Chondrocyte (in vitro differentiated cells): ENCODE data around the gene TMUB2. TPM values are rescaled to one million over a fixed set of nuclear protein-coding genes. Genes with fewer than 3 reads are reported as not detected.
A peak's percentile ranks its signal among the peaks of the same experiment; 100 is the strongest.

Experiments used
- DNase-seq: peaks from one replicate; pipeline ENCODE4 v3.0.0; 2021; ENCODE audit warnings: mixed read lengths, low spot score
- H3K27ac Mint-ChIP-seq: one replicate; pipeline ENCODE4 v1.8.0; 2021; ENCODE audit warnings: mild to moderate bottlenecking, moderate library complexity, mixed read lengths; ENCODE audit not compliant: unreplicated experiment
- H3K27me3 Mint-ChIP-seq: 2 replicates; pipeline ENCODE4 v1.8.0; 2021; ENCODE audit warnings: low read depth, mixed read lengths
- H3K36me3 Mint-ChIP-seq: 2 replicates; pipeline ENCODE4 v1.8.0; 2021; ENCODE audit warnings: low read depth, mixed read lengths
- H3K4me1 Mint-ChIP-seq: 2 replicates; pipeline ENCODE4 v1.8.0; 2021; ENCODE audit warnings: low read depth, mild to moderate bottlenecking, mixed read lengths
- H3K4me3 Mint-ChIP-seq: one replicate; pipeline ENCODE4 v1.8.0; 2021; ENCODE audit warnings: mild to moderate bottlenecking, moderate library complexity, mixed read lengths; ENCODE audit not compliant: unreplicated experiment
- H3K9me3 Mint-ChIP-seq: 2 replicates; pipeline ENCODE4 v1.8.0; 2021; ENCODE audit warnings: low read depth, mixed read lengths
- CTCF ChIP-seq: fragments of 200-600 bp; sonication (generic); IDR thresholded peaks from 2 replicates; pipeline ENCODE4 v1.5.0; 2021; ENCODE audit warnings: antibody characterized with exemption, mild to moderate bottlenecking, moderate library complexity
- total RNA-seq: library from RNA; stranded (reverse); gene quantifications from 3 replicates; pipeline ENCODE4 v1.2.1, GENCODE V29; 2021

TMUB2 gene
- total RNA-seq, 1 donor from 2014 or later = 34.8 TPM

- Mint-ChIP-seq H3K4me3 (no peak overlapping the region), H3K9me3 (no peaks in the 10 kb centered on the region), H3K27me3 (no peaks in the 10 kb centered on the region), H3K27ac (peak overlapping the region; percentile 85), H3K4me1 (no peaks in the 10 kb centered on the region), H3K36me3 (peaks cover 30% of the 10 kb centered on the region)
- peak; percentile 98 for TF ChIP-seq CTCF
- peak; percentile 95 for DNase-seq
These were observed 23.8 kb downstream of the TMUB2 start for GRCh38 chr17:44210342-44211192.

- no peaks in the 10 kb centered on the region for H3K9me3 Mint-ChIP-seq
- DNase-seq = peak; percentile 91
- peaks cover 33% of the 10 kb centered on the region for H3K36me3 Mint-ChIP-seq
- no peaks in the 10 kb centered on the region for H3K27me3 Mint-ChIP-seq
- no peak overlapping the region for H3K4me3 Mint-ChIP-seq
- peaks cover under 1% of the 10 kb centered on the region for H3K4me1 Mint-ChIP-seq
- no peak for TF ChIP-seq CTCF
- H3K27ac Mint-ChIP-seq = peak overlapping the region; percentile 36
These were observed 24.8 kb downstream of the TMUB2 start for GRCh38 chr17:44211281-44212265.

DNA sequence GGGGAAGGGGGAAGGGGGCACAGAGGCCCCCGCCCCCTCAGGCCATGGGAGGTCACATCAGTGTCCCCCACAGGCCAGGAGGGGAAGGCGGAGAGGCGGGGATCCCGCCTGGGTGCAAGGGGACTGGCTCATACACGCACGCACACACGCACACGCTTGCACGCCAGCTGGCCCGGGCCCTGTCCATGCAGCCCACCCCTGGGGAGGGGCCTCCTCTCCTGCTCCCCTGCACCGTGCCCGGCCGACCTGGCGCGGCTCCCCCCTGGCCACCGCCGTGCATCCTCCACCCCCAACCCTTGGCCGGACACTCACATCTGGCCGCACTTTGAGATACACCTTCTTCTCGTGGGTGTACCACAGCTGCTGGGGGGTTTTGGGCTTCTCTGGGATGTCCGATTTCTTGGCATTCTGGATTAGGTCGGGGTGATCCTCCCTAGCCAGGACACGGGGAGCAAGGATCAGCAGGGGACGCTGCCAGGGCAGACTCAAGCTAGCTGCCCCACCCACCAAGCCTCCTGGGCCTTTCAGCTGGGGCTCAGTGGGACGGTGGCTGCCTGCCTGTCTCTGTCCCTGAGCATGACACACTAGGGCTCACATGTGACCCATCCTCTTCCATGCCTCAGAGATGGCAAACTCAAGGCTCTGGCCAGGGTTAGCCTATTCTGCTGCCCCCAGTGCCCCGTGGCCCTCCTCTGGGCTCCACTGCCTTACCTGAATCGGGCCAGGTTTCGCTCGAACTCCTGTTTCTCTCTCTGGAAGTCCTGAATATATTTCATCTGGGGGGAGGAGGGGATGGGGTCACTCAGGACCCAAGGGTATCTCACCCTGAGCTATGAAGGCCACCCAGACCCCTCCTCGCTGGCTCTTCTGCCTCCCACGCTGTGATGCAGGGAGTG lies 26.0 kb downstream of the TMUB2 start:
- DNase-seq = peak; percentile 88
- Mint-ChIP-seq H3K27ac (no peak overlapping the region), H3K27me3 (no peaks in the 10 kb centered on the region), H3K36me3 (peaks cover 33% of the 10 kb centered on the region), H3K9me3 (no peaks in the 10 kb centered on the region), H3K4me1 (peaks cover 11% of the 10 kb centered on the region), H3K4me3 (no peak overlapping the region)
- no peak for TF ChIP-seq CTCF

DNA sequence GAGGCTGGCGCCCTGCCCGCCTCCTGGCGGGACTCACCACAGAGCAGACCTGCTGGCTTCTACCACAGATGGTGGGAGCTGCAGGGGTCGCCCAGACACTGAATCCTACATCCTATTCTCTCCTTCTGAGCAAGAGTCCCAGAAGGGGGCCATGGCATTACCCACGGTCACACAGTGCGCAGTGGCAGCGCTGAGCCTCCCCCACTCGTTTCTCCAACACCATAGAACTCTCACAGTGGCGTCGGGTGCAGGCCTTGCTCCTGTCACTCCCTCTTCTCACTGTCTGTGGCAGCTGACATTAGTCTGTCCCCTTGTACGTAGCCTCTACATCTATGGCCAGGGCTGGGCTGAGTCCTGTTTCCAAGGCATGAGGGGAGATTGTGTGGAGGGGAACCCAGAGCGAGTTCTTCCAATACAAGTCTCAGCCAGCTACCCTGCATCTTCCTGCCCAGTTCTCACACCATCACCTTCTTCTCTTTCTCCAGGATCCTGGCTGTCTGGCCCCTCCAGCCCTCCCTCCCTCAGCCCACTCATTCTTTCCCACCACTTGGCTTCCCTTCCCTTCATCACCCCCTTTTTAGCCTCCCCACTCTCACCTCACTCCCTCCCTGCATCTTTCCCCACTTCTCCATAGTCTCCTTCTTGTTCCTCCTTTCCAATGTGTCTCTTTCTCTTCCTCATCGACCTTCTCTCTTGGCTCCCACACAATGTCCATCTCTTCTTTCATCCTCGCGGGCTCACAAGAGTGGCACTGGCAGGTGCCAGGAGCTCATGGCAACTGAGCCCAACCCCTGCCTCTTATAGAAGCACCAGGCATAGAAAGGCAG lies 26.8 kb downstream of the TMUB2 start:
- Mint-ChIP-seq H3K9me3 (no peaks in the 10 kb centered on the region), H3K4me3 (no peak overlapping the region), H3K36me3 (peaks cover 27% of the 10 kb centered on the region), H3K4me1 (peaks cover 15% of the 10 kb centered on the region), H3K27ac (no peak overlapping the region), H3K27me3 (no peaks in the 10 kb centered on the region)
- no peak for TF ChIP-seq CTCF
- DNase-seq = no peak
